Stimulated activated CD8-positive, alpha-beta memory T cell treated with anti-CD3 and anti-CD28 coated beads, Interleukin-15, amount 100 ng/mL, for 1 hour (primary cell): ENCODE data around the gene MMP26.
"Not testable (repeated sequence)": the region's sequence is repeated elsewhere in the genome, so short reads cannot be mapped to it uniquely, and the experiment has no call there.

Source experiments
- DNase-seq: peaks from one replicate; pipeline ENCODE4 v3.0.0-alpha.2; 2020; ENCODE audit warnings: low read depth

Gene MMP26

DNA sequence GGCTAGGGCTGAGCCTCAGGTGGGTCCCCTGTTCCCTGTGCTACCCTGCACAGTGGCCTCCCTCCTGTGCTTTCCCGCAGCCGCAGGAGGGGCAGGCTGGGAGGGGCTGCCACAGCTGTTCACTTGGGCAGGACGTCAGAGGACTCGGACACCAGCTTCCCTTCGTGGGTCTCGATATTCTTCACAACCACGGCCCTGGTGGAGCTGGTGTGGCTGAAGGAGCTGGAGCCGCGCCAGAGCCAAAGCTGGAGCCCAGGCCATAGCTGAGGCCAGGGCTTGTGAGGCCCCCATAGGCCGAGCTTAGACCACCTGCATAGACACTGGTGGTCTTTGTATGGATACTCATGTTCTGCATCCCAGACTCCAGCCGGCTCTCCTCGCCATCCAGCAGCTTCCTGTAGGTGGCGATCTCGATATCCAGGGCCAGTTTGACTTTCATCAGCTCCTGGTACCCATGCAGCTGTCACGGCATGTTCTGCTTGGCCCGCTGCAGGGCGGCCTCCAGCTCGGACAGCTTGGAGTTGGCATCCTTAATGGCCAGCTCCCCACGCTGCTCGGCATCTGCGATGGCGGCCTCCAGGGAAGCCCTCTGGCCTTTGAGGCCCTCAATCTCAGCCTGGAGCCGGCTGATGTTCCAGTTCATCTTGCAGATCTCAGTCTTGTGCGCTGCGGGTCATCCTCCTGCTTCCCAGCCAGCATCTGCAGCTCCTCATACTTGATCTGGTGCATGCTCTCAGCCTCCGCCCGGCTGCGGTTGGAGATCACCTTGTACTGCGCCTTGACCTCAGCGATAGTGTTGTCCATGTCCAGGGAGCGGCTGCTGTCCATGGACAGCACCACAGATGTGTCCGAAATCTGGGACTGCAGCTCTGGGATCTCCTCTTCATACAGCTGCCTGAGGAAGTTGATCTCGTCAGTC lies 18.3 kb downstream of the MMP26 start:
- DNase-seq: not testable (repeated sequence)

DNA sequence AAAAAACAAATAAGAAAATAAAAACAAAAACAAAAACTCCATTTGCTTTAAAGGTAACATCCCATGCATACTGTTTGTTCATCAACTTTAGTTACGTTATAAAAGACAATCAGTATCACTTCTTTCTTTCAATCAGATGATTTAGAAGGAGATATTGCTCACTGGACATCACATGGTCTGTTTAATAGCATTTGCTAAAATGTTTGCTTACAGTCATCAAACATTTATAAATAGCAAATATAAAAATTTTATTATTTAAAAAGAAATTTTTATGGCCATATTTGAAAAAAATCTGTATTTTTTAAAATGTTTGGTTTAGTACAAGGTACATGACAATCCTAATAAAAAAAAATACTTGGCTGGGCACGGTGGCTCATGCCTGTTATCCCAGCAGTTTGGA lies 22.6 kb downstream of the MMP26 start:
- DNase-seq: no peak

DNA sequence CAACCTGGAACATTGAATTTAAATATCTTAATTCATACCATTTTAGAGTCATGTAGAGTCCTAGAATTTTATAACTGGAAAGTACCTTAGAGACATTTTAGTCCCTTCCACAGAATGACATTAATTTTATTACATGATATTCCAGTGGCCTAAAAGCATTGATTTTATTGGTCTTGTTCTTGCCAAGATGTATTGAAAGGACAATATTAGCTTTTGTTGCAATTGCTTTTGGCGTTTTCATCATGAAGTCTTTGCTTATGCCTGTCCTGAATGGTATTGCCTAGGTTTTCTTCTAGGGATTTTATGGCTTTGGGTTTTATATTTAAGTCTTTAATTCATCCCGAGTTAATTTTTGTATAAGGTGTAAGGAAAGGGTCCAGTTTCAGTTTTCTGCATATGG lies 36.2 kb downstream of the MMP26 start:
- DNase-seq: no peak

DNA sequence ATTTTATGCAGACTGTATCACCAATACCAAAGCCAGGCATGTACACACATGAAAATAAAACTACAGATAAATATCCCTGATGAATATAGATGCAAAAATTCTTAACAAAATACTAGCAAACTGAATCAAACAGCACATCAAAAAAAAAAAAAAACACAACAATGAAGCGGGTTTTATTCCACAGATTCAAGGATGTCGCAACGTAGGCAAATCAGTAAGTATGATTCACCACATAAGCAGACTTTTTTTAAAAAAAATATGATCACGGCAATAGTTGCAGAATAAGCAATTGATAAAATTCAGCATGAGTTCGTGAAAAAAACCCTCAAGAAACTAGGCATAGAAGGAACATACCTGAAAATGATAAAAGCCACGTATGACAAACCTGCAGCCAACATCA lies 43.9 kb downstream of the MMP26 start:
- no peak for DNase-seq

DNA sequence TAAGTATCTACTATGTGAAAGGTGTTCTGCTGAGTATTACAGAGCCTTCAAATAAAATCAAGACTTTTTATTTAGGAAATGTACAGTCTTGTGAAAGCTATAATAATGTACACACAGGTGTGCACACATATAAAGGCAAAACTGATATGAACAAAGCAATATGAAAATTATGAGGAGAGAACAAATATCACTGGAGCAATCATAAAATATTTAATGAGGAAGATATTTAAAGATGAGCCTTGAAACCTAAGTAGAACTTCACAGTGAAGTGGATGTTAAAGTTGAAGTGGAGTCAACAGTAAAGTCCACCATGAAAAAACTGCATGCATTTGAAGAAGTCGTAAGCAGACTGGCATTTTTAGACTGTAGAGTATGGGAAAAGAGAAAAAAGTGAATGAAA lies 46.6 kb downstream of the MMP26 start:
- DNase-seq: no peak
